ENCODE results near the gene ATP6V0B. TPM values are rescaled to one million over a fixed set of nuclear protein-coding genes. Genes with fewer than 3 reads are reported as not detected.
A peak's percentile ranks its signal among the peaks of the same experiment; 100 is the strongest.

The ATP6V0B gene
- total RNA-seq (2014; rRNA removed; shearing (Covaris generic); ENCODE audit: low replicate concordance) = 144 and 201 TPM in 2 replicates

- in situ Hi-C loops (cut with HindIII; ENCODE audit: low pct_unique_long_range_greater_than_20kb, low sequenced_read_pairs) = no loop called here
- peak; percentile 87 for DNase-seq (ENCODE audit: low read depth)
Measured at GRCh38 chr1:43974443-43975248, at the start of gene ATP6V0B. TSS of gene ATP6V0B (plus strand) at chr1:43974960. CDS start at chr1:43975041, 81 bp downstream.

- no peak for DNase-seq (ENCODE audit: low read depth)
- in situ Hi-C loops (cut with HindIII; ENCODE audit: low pct_unique_long_range_greater_than_20kb, low sequenced_read_pairs) = no loop called here
Measured at GRCh38 chr1:43925846-43926245, 48.9 kb upstream of the ATP6V0B start.

GRCh38 chr1:43930168-43930948, 44.4 kb upstream of the ATP6V0B start:
- in situ Hi-C loops (cut with HindIII; ENCODE audit: low pct_unique_long_range_greater_than_20kb, low sequenced_read_pairs) = no loop called here
- DNase-seq (ENCODE audit: low read depth) = no peak

- no peak for DNase-seq (ENCODE audit: low read depth)
- in situ Hi-C loops (cut with HindIII; ENCODE audit: low pct_unique_long_range_greater_than_20kb, low sequenced_read_pairs) = no loop called here
Measured at GRCh38 chr1:43930949-43931275, 43.8 kb upstream of the ATP6V0B start.

- in situ Hi-C loops (cut with HindIII; ENCODE audit: low pct_unique_long_range_greater_than_20kb, low sequenced_read_pairs) = no loop called here
Measured at GRCh38 chr1:43931711-43932660, 42.8 kb upstream of the ATP6V0B start.

GRCh38 chr1:43932786-43933385, 41.9 kb upstream of the ATP6V0B start:
- DNase-seq (ENCODE audit: low read depth) = no peak
- in situ Hi-C loops (cut with HindIII; ENCODE audit: low pct_unique_long_range_greater_than_20kb, low sequenced_read_pairs) = no loop called here

More at GRCh38 chr1:43931711-43932660, 42.8 kb upstream of the ATP6V0B start:
- DNase-seq (ENCODE audit: low read depth) = no peak

GRCh38 chr1:43933386-43934100, 41.2 kb upstream of the ATP6V0B start, which contains the start of gene ARTN:
TSS of gene ARTN (plus strand) at chr1:43933801. CDS start at chr1:43935657, 1,856 bp downstream.
- in situ Hi-C loops (cut with HindIII; ENCODE audit: low pct_unique_long_range_greater_than_20kb, low sequenced_read_pairs) = no loop called here
- DNase-seq (ENCODE audit: low read depth) = no peak

GRCh38 chr1:43934101-43934985, 40.4 kb upstream of the ATP6V0B start:
- peak; percentile 54 for DNase-seq (ENCODE audit: low read depth)
- in situ Hi-C loops (cut with HindIII; ENCODE audit: low pct_unique_long_range_greater_than_20kb, low sequenced_read_pairs) = no loop called here

- in situ Hi-C loops (cut with HindIII; ENCODE audit: low pct_unique_long_range_greater_than_20kb, low sequenced_read_pairs) = no loop called here
- DNase-seq (ENCODE audit: low read depth) = no peak
Measured at GRCh38 chr1:43934986-43935324, 39.8 kb upstream of the ATP6V0B start.

- DNase-seq (ENCODE audit: low read depth) = no peak
- in situ Hi-C loops (cut with HindIII; ENCODE audit: low pct_unique_long_range_greater_than_20kb, low sequenced_read_pairs) = no loop called here
Measured at GRCh38 chr1:43935711-43936427, 38.9 kb upstream of the ATP6V0B start.

GRCh38 chr1:43936431-43937151, 38.2 kb upstream of the ATP6V0B start:
- in situ Hi-C loops (cut with HindIII; ENCODE audit: low pct_unique_long_range_greater_than_20kb, low sequenced_read_pairs) = no loop called here
- DNase-seq (ENCODE audit: low read depth) = no peak

- DNase-seq (ENCODE audit: low read depth) = peak; percentile 95
- in situ Hi-C loops (cut with HindIII; ENCODE audit: low pct_unique_long_range_greater_than_20kb, low sequenced_read_pairs) = no loop called here
Measured at GRCh38 chr1:43937179-43937865, 37.4 kb upstream of the ATP6V0B start.

- in situ Hi-C loops (cut with HindIII; ENCODE audit: low pct_unique_long_range_greater_than_20kb, low sequenced_read_pairs) = no loop called here
- DNase-seq (ENCODE audit: low read depth) = no peak
Measured at GRCh38 chr1:43938383-43938782, 36.4 kb upstream of the ATP6V0B start.

GRCh38 chr1:43938892-43939587, 35.7 kb upstream of the ATP6V0B start:
- in situ Hi-C loops (cut with HindIII; ENCODE audit: low pct_unique_long_range_greater_than_20kb, low sequenced_read_pairs) = no loop called here
- no peak for DNase-seq (ENCODE audit: low read depth)
